HG02870 (cell line): ENCODE results near the gene TPM3.
A peak's percentile ranks its signal among the peaks of the same experiment; 100 is the strongest.
"Not testable (repeated sequence)": the region's sequence is repeated elsewhere in the genome, so short reads cannot be mapped to it uniquely, and the experiment has no call there.

Experiments
- ATAC-seq: cut with Tn5 transposase; IDR thresholded peaks from one replicate; pipeline ENCODE4 v1.9.1; 2021; ENCODE audit warnings: mild to moderate bottlenecking, moderate library complexity; ENCODE audit not compliant: unreplicated experiment

TPM3 gene

GRCh38 chr1:154191990-154192461 is at the start of gene TPM3:
Gene TPM3 (minus strand): TSS chr1:154192100. CDS start chr1:154192018, 82 bp downstream.
- ATAC-seq: no peak

DNA sequence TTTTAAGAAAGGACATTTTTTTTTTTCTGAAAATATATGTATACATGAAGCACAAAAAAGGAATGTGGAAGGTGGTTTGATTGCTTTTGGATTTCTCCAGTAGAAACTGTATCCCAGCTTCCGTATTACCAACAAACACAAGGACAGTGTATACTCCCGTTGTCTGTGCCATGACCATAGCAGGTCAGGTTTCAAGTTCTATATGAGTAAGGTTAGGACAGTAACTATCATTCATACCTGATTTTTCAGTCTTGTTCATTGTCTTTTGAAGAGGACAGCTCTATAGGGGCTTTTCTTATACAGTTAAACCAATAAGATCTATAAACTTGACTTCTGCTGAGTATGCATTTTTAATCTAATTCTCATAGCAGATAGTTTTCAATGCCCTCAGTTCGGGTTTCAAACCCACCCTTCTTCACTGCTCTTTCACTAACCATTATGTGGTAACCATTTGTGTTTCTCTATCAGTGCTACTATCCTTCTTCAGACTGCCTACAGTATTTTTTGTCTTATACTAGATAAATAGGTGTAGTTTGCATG is 48.5 kb upstream of the TPM3 start:
- ATAC-seq: no peak

DNA sequence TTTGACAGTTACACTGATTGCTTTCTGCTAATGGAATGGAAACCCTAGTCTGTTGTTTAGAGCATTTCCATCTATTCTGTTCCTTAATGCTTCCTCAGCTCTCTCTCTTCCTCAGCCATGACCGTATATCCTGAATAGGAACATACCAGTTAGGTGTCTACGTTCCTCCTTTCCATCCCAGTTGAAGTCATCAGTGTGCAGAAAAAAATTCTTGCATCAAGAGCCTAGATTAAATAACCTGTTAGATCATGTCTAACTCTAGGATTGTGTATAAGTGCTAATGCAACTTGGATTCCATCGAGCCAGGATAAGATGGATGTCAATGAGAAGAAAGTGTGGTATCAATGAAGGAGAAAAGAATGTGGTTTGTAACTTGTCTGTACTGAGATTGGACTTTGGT is 47.6 kb upstream of the TPM3 start:
- no peak for ATAC-seq

GRCh38 chr1:154237880-154238506 is 46.1 kb upstream of the TPM3 start:
- no peak for ATAC-seq

- no peak for ATAC-seq
Measured at GRCh38 chr1:154237435-154237834, 45.5 kb upstream of the TPM3 start.

DNA sequence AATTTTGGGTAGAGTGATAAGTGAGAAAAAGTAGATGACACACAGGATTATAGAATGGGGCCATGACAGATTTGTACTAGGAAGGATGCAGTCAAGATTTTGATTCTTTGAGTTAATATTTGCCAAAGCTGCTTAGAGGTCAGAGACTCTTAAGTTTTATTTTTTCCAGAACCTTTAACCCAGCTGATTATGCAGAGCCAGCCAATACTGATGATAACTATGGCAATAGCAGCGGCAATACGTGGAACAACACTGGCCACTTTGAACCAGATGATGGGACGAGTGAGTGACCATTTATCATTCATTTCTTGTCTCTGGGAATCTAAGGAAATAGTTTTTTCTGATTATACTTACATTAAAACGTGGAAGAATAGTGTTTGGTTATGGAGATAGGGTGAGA is 45.0 kb upstream of the TPM3 start:
- no peak for ATAC-seq

DNA sequence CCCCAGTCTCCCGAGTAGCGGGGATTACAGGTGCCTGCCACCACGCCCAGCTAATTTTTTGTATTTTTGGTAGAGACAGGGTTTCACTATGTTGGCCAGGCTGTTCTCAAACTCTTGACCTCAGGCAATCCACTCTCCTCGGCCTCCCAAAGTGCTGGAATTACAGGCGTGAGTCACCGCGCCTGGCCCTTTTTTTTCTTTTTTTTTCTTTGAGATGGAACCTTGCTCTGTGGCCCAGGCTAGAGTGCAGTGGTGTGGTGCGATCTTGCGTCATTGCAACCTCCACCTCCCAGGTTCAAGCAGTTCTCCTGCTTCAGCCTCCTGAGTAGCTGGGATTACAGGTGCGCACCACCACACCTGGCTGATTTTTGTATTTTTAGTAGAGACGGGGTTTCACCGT is 41.2 kb upstream of the TPM3 start:
- ATAC-seq: not testable (repeated sequence)

DNA sequence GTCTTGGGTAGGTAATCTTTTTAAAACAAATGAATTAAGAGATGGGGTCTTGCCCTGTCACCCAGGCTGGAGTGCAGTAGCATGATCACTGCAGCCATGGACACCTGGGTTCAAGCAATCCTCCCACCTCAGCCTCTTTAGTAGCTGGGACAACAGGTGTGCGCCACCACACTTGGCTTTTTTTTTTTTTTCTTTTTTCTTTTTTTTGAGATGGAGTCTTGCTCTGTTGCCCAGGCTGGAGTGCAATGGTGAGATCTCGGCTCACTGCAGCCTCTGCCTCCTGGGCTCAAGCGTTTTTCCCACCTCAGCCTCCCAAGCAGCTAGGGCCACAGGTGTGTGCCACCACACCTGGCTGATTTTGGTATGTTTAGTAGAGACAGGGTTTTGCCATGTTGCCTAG is 39.2 kb upstream of the TPM3 start:
- ATAC-seq: not testable (repeated sequence)

- no peak for ATAC-seq
Measured at GRCh38 chr1:154225370-154225769, 33.5 kb upstream of the TPM3 start.

DNA sequence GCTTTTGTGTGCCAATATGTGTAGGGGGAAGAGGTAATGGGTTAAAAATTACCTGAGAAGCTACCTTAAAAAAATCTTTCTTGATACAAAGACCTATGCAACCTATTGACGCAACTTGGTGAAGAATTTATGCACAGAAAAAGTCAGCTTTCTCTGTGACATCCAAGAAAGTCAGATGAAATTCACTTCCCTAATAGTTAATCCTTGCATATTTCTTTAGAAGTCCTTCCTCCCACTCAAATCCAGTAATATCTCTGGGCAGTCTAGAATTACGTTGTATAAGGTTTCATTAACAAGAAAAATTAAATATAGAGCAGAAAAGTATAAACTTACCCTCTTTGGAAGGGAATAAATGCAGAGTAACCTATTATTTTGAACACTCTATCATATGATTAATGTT is 31.7 kb upstream of the TPM3 start:
- no peak for ATAC-seq

GRCh38 chr1:154222918-154223317 is 31.0 kb upstream of the TPM3 start:
- ATAC-seq: no peak

GRCh38 chr1:154222518-154222917 is 30.6 kb upstream of the TPM3 start:
- ATAC-seq: no peak

DNA sequence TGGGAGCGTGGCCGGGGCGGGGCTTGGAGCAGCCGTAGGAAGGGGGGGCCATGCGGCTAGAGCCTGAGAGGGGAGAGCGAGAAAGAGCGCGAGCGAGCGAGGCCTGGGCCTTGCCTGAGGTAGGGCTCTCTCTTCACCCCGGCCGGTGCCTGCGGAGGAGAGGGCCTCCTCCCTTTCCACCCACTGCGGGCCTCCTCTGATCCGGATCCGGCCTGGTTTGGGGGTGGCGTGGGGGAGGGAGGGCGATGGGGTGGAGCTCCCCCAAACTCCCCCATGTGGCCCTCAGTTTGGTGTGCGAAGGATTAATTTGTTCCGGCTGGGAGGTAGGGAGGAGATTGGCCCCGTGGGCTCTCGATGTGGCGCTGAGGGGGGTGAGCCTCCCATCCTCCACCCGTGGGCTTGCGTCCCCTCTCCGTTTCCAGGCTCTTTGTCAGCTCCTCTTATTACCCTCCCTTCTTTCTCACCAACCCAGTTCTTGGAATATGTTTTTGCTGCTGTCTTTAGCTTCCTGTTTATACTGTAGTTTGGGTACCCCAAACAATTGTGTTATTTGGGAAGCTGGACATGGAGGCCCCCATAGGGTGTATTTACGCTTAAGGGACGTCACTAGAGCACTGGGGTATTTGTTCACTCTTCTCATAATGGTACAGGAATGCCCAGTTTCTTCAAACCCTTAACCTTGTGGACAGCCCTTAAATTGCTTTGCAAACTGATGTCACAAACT is 29.5 kb upstream of the TPM3 start:
- peak; percentile 10 for ATAC-seq

GRCh38 chr1:154220970-154221277 is 29.0 kb upstream of the TPM3 start:
- ATAC-seq: no peak

GRCh38 chr1:154220071-154220969 is 28.4 kb upstream of the TPM3 start, which contains the start of gene UBAP2L:
Gene UBAP2L (plus strand): TSS chr1:154220955. CDS start chr1:154225124, 4,169 bp downstream.
- ATAC-seq: peak; percentile 89

GRCh38 chr1:154219541-154219940 is 27.6 kb upstream of the TPM3 start:
- no peak for ATAC-seq

DNA sequence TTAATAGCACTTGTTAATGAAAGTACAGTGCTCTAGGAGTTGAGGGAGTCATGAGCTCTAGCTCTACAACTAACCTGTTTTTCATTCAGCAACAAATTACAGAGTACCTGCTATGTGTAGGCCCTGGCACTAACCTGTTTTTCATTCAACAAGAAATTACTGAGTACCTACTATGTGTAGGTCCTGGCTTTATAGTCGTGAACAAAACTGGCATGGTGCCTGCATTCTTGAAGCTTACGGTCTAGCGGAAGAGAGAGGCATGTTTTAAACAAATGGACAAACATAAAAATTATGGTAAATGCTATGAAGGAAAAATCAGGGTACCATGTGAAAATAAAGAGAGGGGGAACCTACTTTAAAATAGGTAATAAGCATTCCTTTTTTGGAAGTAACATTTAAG is 26.6 kb upstream of the TPM3 start:
- no peak for ATAC-seq

DNA sequence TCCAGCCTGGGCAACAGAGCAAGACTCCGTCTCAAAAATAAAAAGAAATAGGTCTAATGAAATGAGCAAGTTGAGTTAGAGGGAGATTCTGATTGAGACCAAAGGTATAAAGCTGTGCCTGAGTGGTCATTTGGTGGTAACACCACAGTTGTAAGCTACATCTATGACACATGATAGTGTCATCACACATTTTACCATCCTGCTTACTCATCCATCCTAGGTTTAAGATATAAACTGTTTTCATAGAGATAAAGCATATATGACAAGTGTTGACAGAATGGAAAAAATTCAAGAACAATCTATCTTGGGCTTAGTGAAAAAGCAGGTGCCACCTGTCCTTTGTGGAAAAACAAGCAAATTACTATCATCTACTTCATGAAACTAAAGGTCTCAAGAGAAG is 21.4 kb upstream of the TPM3 start:
- no peak for ATAC-seq

- ATAC-seq: no peak
Measured at GRCh38 chr1:154212083-154212482, 20.2 kb upstream of the TPM3 start.

GRCh38 chr1:154208677-154209388 is 16.9 kb upstream of the TPM3 start:
- no peak for ATAC-seq

DNA sequence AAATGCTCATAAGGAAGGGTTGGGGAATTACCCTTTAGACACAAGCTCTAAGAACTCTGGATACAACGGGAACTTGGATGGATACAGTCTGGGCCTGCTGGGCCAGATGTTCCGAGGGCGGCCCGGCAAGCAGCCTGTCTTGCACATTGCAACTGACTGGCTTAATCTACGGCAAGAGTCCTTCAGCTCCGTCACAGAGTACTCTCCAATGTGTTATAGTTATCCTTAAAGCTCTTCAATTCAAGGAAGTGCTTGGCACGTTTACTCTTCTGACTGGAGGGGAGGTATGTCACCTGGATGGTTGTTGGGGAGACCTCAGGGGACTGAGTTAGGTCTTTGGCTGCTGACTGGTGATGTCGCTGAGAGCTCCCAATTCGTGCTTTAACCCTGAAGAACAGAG is 15.4 kb upstream of the TPM3 start:
- ATAC-seq: no peak
